HG02623 (cell line): ENCODE measurements around the gene MAPK6.
A peak's percentile ranks its signal among the peaks of the same experiment; 100 is the strongest.

Experiments
- ATAC-seq: cut with Tn5 transposase; IDR thresholded peaks from one replicate; pipeline ENCODE4 v1.9.1; 2021; ENCODE audit warnings: moderate library complexity; ENCODE audit not compliant: unreplicated experiment

Gene MAPK6

GRCh38 chr15:52101542-52102323 is 82.7 kb downstream of the MAPK6 start:
- no peak for ATAC-seq

- ATAC-seq, result no peak
Observed at GRCh38 chr15:52102463-52102862, 83.4 kb downstream of the MAPK6 start.

- peak; percentile 42 for ATAC-seq
Observed at GRCh38 chr15:52103217-52104207, 84.5 kb downstream of the MAPK6 start.

- peak; percentile 55 for ATAC-seq
Observed at GRCh38 chr15:52104532-52105004, 85.5 kb downstream of the MAPK6 start.

GRCh38 chr15:52105846-52106245 is 86.8 kb downstream of the MAPK6 start:
- no peak for ATAC-seq

- no peak for ATAC-seq
Observed at GRCh38 chr15:52106641-52107040, 87.6 kb downstream of the MAPK6 start.

- ATAC-seq, result no peak
Observed at GRCh38 chr15:52107238-52107637, 88.2 kb downstream of the MAPK6 start.

GRCh38 chr15:52109559-52110451 is 90.8 kb downstream of the MAPK6 start:
- ATAC-seq, result peak; percentile 41

GRCh38 chr15:52111517-52112202 is 92.6 kb downstream of the MAPK6 start:
- ATAC-seq, result no peak

GRCh38 chr15:52112203-52112750 is 93.3 kb downstream of the MAPK6 start:
- no peak for ATAC-seq

GRCh38 chr15:52113235-52113634 is 94.2 kb downstream of the MAPK6 start:
- no peak for ATAC-seq

- ATAC-seq, result no peak
Observed at GRCh38 chr15:52113708-52114107, 94.7 kb downstream of the MAPK6 start.

GRCh38 chr15:52114261-52115055 is 95.4 kb downstream of the MAPK6 start:
- ATAC-seq, result no peak

- no peak for ATAC-seq
Observed at GRCh38 chr15:52115598-52116427, 96.8 kb downstream of the MAPK6 start.
